Adrenal gland (tissue), 12 donors: Measurements from ENCODE around the gene ATP6V1G3. TPM values are rescaled to one million over a fixed set of nuclear protein-coding genes. Genes with fewer than 3 reads are reported as not detected.

ENCODE experiments used
- DNase-seq, 7 donors: peaks; one replicate each; pipeline ENCODE4 v3.0.0-alpha.2; 2019 to 2020
- H3K27ac ChIP-seq, 5 donors: fragments of 200-600 bp; sonication (generic) in 4 of 5; 1 replicate in 3 of 5; 2 replicates in 2 of 5; pipeline versions ENCODE4 v1.5.1 to v1.8.0; 2016 to 2020; ENCODE audit warnings: mild to moderate bottlenecking in 1 of 5
- H3K27me3 ChIP-seq: fragments of 200-600 bp; 2 replicates; pipeline ENCODE4 v1.8.0; 2021
- H3K36me3 ChIP-seq, 2 donors: fragments of 200-600 bp; replicated peaks in 1 of 2; 1 replicate in 1 of 2; 2 replicates in 1 of 2; pipeline versions ENCODE4 v1.5.1 to v1.8.0; 2018 to 2022
- H3K4me1 ChIP-seq, 2 donors: fragments of 200-600 bp; replicated peaks in 1 of 2; 1 replicate in 1 of 2; 2 replicates in 1 of 2; pipeline versions ENCODE4 v1.5.1 to v1.8.0; 2018 to 2021
- H3K4me3 ChIP-seq, 4 donors: fragments of 200-600 bp; sonication (generic) in 3 of 4; one replicate each; pipeline ENCODE4 v1.5.1; 2016 to 2018
- H3K9me3 ChIP-seq, 3 donors: fragments of 200-600 bp; sonication (generic) in 1 of 3; replicated peaks in 1 of 3; 1 replicate in 2 of 3; 2 replicates in 1 of 3; pipeline versions ENCODE4 v1.5.1 to v1.8.0; 2016 to 2021
- POLR2A ChIP-seq, 2 donors: fragments of 450-650 bp; IDR thresholded peaks; one replicate each; pipeline ENCODE4 v1.6.1; 2017; ENCODE audit warnings: antibody characterized with exemption in 2 of 2, mild to moderate bottlenecking in 2 of 2, moderate library complexity in 1 of 2
- WGBS, 4 donors: extraction: QIAGEN DNeasy Blood & Tissue Kit in 2 of 4; methylation state at CpG; one replicate each; pipeline versions ENCODE4 v1.1.5 to v1.1.7; 2013 to 2017; 5-methylcytosine and 5-hydroxymethylcytosine counted together
- intact Hi-C, 2 donors: fragments of 100-400 bp; cut with DNase I; formaldehyde crosslinking; loops; one replicate each; pipeline versions ENCODE4 v1.14.1 to v1.15.0; 2022 to 2023
- polyA plus RNA-seq, 3 donors: library from polyadenylated mRNA; stranded (reverse); fragments of 200-250 nt in 2 of 3; fragments of 350-450 nt in 1 of 3; fragmentation: Illumina TruSeq in 1 of 3; extraction: RNeasy Lipid Tissue Mini Kit (QIAGEN cat#74804) in 1 of 3; gene quantifications; one replicate each; pipeline ENCODE4 v1.2.3, GENCODE V29; 2013 to 2014
- total RNA-seq, 9 donors: library from RNA; depleted of rRNA in 4 of 9; stranded (reverse); fragments of >200 nt in 4 of 9; fragments of 120-200 nt in 1 of 9; fragmentation: NEBNext Ultra II Directional in 1 of 9; extraction: Animal tissue kit (Norgen Biotek cat#: 25700) in 1 of 9; gene quantifications; one replicate each; pipeline versions ENCODE4 v1.1.0 to v1.2.4, GENCODE V29; 2013 to 2023
- TF ChIP-seq, protein P1 (sequence below), 6 experiments: fragments of 450-650 bp in 4 of 6; fragments of 200-600 bp in 2 of 6; sonication (generic) in 1 of 6; IDR thresholded peaks; 1 replicate in 5 of 6; 2 replicates in 1 of 6; pipeline versions ENCODE4 v1.5.1 to v1.8.0; 2016 to 2021; ENCODE audit warnings: antibody characterized with exemption in 6 of 6, mild to moderate bottlenecking in 2 of 6, moderate library complexity in 1 of 6
- donor health status: healthy with polysubstance abuse.
- donor health status: Bipolar disorder and iron deficiency.
- donor health status: DM: yes; HTN: yes; CAD: no.
- donor health status: DM: no; HTN: no; CAD: no.
- donor health status: DM: no; HTN: no; CAD: no.
- donor health status: DM: yes; HTN: yes; CAD: no.

The ATP6V1G3 gene
- total and polyA plus RNA-seq, 12 donors: not detected

- H3K9me3 ChIP-seq: no peaks in the 10 kb centered on the region
- intact Hi-C loops: no loop called here
- TF ChIP-seq POLR2A (IDR thresholded peaks at IDR 0.05): no peak
- TF ChIP-seq, protein P1, sequence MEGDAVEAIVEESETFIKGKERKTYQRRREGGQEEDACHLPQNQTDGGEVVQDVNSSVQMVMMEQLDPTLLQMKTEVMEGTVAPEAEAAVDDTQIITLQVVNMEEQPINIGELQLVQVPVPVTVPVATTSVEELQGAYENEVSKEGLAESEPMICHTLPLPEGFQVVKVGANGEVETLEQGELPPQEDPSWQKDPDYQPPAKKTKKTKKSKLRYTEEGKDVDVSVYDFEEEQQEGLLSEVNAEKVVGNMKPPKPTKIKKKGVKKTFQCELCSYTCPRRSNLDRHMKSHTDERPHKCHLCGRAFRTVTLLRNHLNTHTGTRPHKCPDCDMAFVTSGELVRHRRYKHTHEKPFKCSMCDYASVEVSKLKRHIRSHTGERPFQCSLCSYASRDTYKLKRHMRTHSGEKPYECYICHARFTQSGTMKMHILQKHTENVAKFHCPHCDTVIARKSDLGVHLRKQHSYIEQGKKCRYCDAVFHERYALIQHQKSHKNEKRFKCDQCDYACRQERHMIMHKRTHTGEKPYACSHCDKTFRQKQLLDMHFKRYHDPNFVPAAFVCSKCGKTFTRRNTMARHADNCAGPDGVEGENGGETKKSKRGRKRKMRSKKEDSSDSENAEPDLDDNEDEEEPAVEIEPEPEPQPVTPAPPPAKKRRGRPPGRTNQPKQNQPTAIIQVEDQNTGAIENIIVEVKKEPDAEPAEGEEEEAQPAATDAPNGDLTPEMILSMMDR (IDR thresholded peaks at IDR 0.05): no peak
- H3K27me3 ChIP-seq: no peaks in the 10 kb centered on the region
- 85 to 98% (median 91%) methylated on average over 5 of the region's 5 CpGs for WGBS, 4 donors
- DNase-seq: no peak
- no peak overlapping the region for H3K27ac ChIP-seq
- no peaks in the 10 kb centered on the region for H3K36me3 ChIP-seq
- no peak overlapping the region for H3K4me3 ChIP-seq
- no peaks in the 10 kb centered on the region for H3K4me1 ChIP-seq
Measured at GRCh38 chr1:198494139-198494538, 46.3 kb downstream of the ATP6V1G3 start.

- Histone ChIP-seq H3K36me3 (no peaks in the 10 kb centered on the region), H3K27me3 (no peaks in the 10 kb centered on the region), H3K9me3 (no peaks in the 10 kb centered on the region), H3K4me3 (no peak overlapping the region), H3K27ac (no peak overlapping the region), H3K4me1 (no peaks in the 10 kb centered on the region)
- no peak for TF ChIP-seq POLR2A (IDR thresholded peaks at IDR 0.05)
- TF ChIP-seq, protein P1 (IDR thresholded peaks at IDR 0.05): no peak
- WGBS, 4 donors: 50 to 93% (median 90%) methylated on average over 1 to 10 of the region's 10 CpGs
- intact Hi-C loops: no loop called here
- DNase-seq: no peak
Measured at GRCh38 chr1:198493329-198493728, 47.2 kb downstream of the ATP6V1G3 start.

DNA sequence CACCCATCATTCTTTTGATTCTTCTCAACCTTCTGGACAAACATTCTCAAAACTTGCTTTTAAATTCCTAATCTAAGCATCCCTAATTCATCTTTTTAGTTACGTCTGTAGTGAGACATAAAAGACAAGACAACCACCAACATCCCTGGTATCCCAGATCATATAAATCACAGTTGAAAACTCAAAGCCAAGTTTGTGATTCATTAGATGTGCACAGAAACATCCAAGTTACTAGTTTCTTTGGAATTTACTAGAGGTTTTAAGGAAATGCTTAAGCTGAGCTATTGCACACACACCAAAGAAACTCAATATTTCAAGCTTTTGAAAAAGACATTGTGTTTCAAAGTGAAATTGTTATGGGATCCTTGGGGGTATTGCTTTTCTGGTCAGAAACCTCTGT lies 47.6 kb downstream of the ATP6V1G3 start:
- intact Hi-C loops: no loop called here
- H3K9me3 ChIP-seq: no peaks in the 10 kb centered on the region
- H3K27me3 ChIP-seq: no peaks in the 10 kb centered on the region
- no peak overlapping the region for H3K4me3 ChIP-seq
- H3K4me1 ChIP-seq: no peaks in the 10 kb centered on the region
- DNase-seq: no peak
- no peak overlapping the region for H3K27ac ChIP-seq
- no peaks in the 10 kb centered on the region for H3K36me3 ChIP-seq
- 61 to 71% (median 65%) methylated on average over 1 of the region's 1 CpG for WGBS, 4 donors
- no peak for TF ChIP-seq POLR2A (IDR thresholded peaks at IDR 0.05)

GRCh38 chr1:198491596-198491995 lies 48.9 kb downstream of the ATP6V1G3 start:
- no peaks in the 10 kb centered on the region for H3K4me1 ChIP-seq
- no peak for TF ChIP-seq POLR2A (IDR thresholded peaks at IDR 0.05)
- TF ChIP-seq, protein P1 (IDR thresholded peaks at IDR 0.05): no peak
- H3K36me3 ChIP-seq: no peaks in the 10 kb centered on the region
- DNase-seq: no peak
- no peaks in the 10 kb centered on the region for H3K9me3 ChIP-seq
- H3K4me3 ChIP-seq: no peak overlapping the region
- intact Hi-C loops: no loop called here
- no peak overlapping the region for H3K27ac ChIP-seq
- H3K27me3 ChIP-seq: no peaks in the 10 kb centered on the region
- WGBS, 4 donors: 35 to 38% (median 36%) methylated on average over 3 of the region's 3 CpGs

DNA sequence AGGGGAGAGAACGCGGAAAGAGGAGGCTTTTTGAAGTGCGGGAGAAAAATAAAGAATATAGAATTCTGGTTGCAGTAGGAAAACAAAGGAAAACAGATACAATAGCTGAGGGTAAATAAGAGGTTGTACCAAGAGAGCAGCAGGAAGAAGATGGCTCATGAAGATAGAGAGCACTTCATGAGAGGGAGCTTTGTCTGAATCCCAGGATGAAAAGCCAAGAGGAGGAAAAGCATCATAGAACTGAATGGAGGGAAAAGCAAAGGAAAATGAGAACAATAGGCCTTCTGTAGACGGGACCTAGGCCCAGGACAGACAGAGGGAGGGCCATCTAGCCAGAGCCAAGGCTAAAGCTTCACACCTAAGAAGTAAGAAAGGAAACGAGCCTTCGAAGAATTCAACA lies 49.5 kb downstream of the ATP6V1G3 start:
- intact Hi-C loops: no loop called here
- H3K4me3 ChIP-seq: no peak overlapping the region
- H3K36me3 ChIP-seq: no peaks in the 10 kb centered on the region
- H3K9me3 ChIP-seq: no peaks in the 10 kb centered on the region
- no peaks in the 10 kb centered on the region for H3K27me3 ChIP-seq
- no peak for DNase-seq
- WGBS, 4 donors: 82 to 89% (median 87%) methylated on average over 6 of the region's 6 CpGs
- no peak overlapping the region for H3K27ac ChIP-seq
- no peaks in the 10 kb centered on the region for H3K4me1 ChIP-seq
- no peak for TF ChIP-seq POLR2A (IDR thresholded peaks at IDR 0.05)
- TF ChIP-seq, protein P1 (IDR thresholded peaks at IDR 0.05): no peak
